ENCODE data around the gene TAF11.
"Not testable (repeated sequence)": the region's sequence is repeated elsewhere in the genome, so short reads cannot be mapped to it uniquely, and the experiment has no call there.

Gene TAF11

GRCh38 chr6:34887753-34888513, at the start of gene TAF11:
Gene TAF11, minus strand, starts transcription at chr6:34888042. Its CDS starts 85 bp downstream, at chr6:34887957.
- peak; percentile 78 to 90 (median 84) for DNase-seq

GRCh38 chr6:34934516-34934915, 46.7 kb upstream of the TAF11 start:
- DNase-seq = no peak

GRCh38 chr6:34932202-34932601, 44.4 kb upstream of the TAF11 start:
- not testable (repeated sequence) for DNase-seq

- no peak for DNase-seq
Observed at GRCh38 chr6:34930221-34930620, 42.4 kb upstream of the TAF11 start.

- DNase-seq = no peak
Observed at GRCh38 chr6:34929241-34929978, 41.6 kb upstream of the TAF11 start.

- DNase-seq = no peak
Observed at GRCh38 chr6:34928695-34929094, 40.9 kb upstream of the TAF11 start.

GRCh38 chr6:34928220-34928619, 40.4 kb upstream of the TAF11 start:
- no peak for DNase-seq

GRCh38 chr6:34926655-34927054, 38.8 kb upstream of the TAF11 start:
- DNase-seq = no peak

- no peak for DNase-seq
Observed at GRCh38 chr6:34924831-34925625, 37.2 kb upstream of the TAF11 start.

GRCh38 chr6:34922177-34922663, 34.4 kb upstream of the TAF11 start:
- no peak for DNase-seq

GRCh38 chr6:34920097-34920496, 32.3 kb upstream of the TAF11 start:
- DNase-seq = no peak

GRCh38 chr6:34919651-34920050, 31.8 kb upstream of the TAF11 start:
- no peak for DNase-seq

GRCh38 chr6:34917626-34918285, 29.9 kb upstream of the TAF11 start:
- no peak for DNase-seq

GRCh38 chr6:34916348-34916967, 28.6 kb upstream of the TAF11 start:
- DNase-seq = no peak

- DNase-seq = no peak
Observed at GRCh38 chr6:34914358-34914757, 26.5 kb upstream of the TAF11 start.

GRCh38 chr6:34912715-34913464, 25.0 kb upstream of the TAF11 start:
- peak in 3 of 6 experiments; percentile 47 to 63 (median 61) for DNase-seq

GRCh38 chr6:34911822-34912221, 24.0 kb upstream of the TAF11 start:
- no peak for DNase-seq

GRCh38 chr6:34909320-34909883, 21.6 kb upstream of the TAF11 start:
- DNase-seq = no peak

GRCh38 chr6:34908194-34908593, 20.4 kb upstream of the TAF11 start:
- no peak for DNase-seq

- DNase-seq = no peak
Observed at GRCh38 chr6:34906826-34907225, 19.0 kb upstream of the TAF11 start.

GRCh38 chr6:34904990-34905613, 17.3 kb upstream of the TAF11 start:
- DNase-seq = no peak
